Keratinocyte (primary cell): ENCODE data around the gene SH3PXD2A. TPM values are rescaled to one million over a fixed set of nuclear protein-coding genes. Genes with fewer than 3 reads are reported as not detected.

Experiments used
- DNase-seq: peaks from one replicate; pipeline ENCODE4 v3.0.0-alpha.2; 2011; ENCODE audit warnings: low read depth, missing footprints, low spot score
- FAIRE-seq: peaks from 2 replicates; lab custom pipeline; 2011; peaks lifted over from hg19 to GRCh38; lab: Jason Lieb, UNC
- H2AFZ ChIP-seq: 2 replicates; pipeline ENCODE4 v1.6.0; 2012; ENCODE audit warnings: low read length, control low read depth, inconsistent platforms; ENCODE audit not compliant: control insufficient read depth
- H3K27ac ChIP-seq: 2 replicates; pipeline ENCODE4 v1.5.1; 2011; ENCODE audit warnings: low read length; ENCODE audit not compliant: control insufficient read depth, insufficient read depth
- H3K27me3 ChIP-seq: 3 replicates; pipeline ENCODE4 v1.6.0; 2011; ENCODE audit warnings: low read length; ENCODE audit not compliant: control insufficient read depth, insufficient read depth; ENCODE audit errors: extremely low read depth
- H3K36me3 ChIP-seq, 2 experiments: 2 replicates in 1 of 2; 3 replicates in 1 of 2; pipeline ENCODE4 v1.5.1; 2011; ENCODE audit warnings: low read length in 2 of 2, mild to moderate bottlenecking in 1 of 2; ENCODE audit not compliant: control insufficient read depth in 2 of 2, insufficient read depth in 2 of 2; ENCODE audit errors: extremely low read depth in 1 of 2
- H3K4me1 ChIP-seq: 3 replicates; pipeline ENCODE4 v1.5.1; 2011; ENCODE audit warnings: low read length; ENCODE audit not compliant: control insufficient read depth, insufficient read depth; ENCODE audit errors: extremely low read depth
- H3K4me2 ChIP-seq: 3 replicates; pipeline ENCODE4 v1.6.0; 2011; ENCODE audit warnings: low read depth, low read length; ENCODE audit not compliant: control insufficient read depth, insufficient read depth; ENCODE audit errors: extremely low read depth
- H3K4me3 ChIP-seq, 3 experiments: fragments of 200-600 bp in 1 of 3; sonication (generic) in 1 of 3; 2 replicates in 2 of 3; 3 replicates in 1 of 3; pipeline ENCODE4 v1.5.1; 2011 to 2016; ENCODE audit warnings: low read length in 3 of 3, mild to moderate bottlenecking in 3 of 3, control low read depth in 2 of 3, inconsistent platforms in 1 of 3, low read depth in 1 of 3, mixed read lengths in 1 of 3, mixed run types in 1 of 3, moderate library complexity in 1 of 3; ENCODE audit not compliant: control insufficient read depth in 2 of 3, insufficient read depth in 2 of 3; ENCODE audit errors: extremely low read depth in 1 of 3
- H3K79me2 ChIP-seq: 2 replicates; pipeline ENCODE4 v1.6.0; 2012; ENCODE audit warnings: low read length; ENCODE audit not compliant: control insufficient read depth, insufficient read depth
- H3K9ac ChIP-seq: 3 replicates; pipeline ENCODE4 v1.6.0; 2011; ENCODE audit warnings: low read length; ENCODE audit not compliant: control insufficient read depth, insufficient read depth; ENCODE audit errors: extremely low read depth
- H3K9me1 ChIP-seq: 3 replicates; pipeline ENCODE4 v1.6.0; 2011; ENCODE audit warnings: low read length; ENCODE audit not compliant: control insufficient read depth, insufficient read depth; ENCODE audit errors: extremely low read depth
- H3K9me3 ChIP-seq: 2 replicates; pipeline ENCODE4 v1.5.1; 2012; ENCODE audit warnings: low read depth, low read length; ENCODE audit not compliant: control insufficient read depth
- H4K20me1 ChIP-seq: 3 replicates; pipeline ENCODE4 v1.6.0; 2011; ENCODE audit warnings: low read length; ENCODE audit not compliant: control insufficient read depth, insufficient read depth; ENCODE audit errors: extremely low read depth
- CTCF ChIP-seq, 3 experiments: IDR thresholded peaks in 1 of 3; conservative IDR thresholded peaks in 1 of 3; optimal IDR thresholded peaks in 1 of 3; 2 replicates in 2 of 3; 3 replicates in 1 of 3; pipeline versions ENCODE3 to v1.5.1; 2011; ENCODE audit warnings: low read length in 3 of 3, mild to moderate bottlenecking in 3 of 3, moderate library complexity in 2 of 3, control low read depth in 1 of 3, inconsistent platforms in 1 of 3; ENCODE audit not compliant: insufficient read depth in 2 of 3; ENCODE audit errors: extremely low read depth in 1 of 3
- EZH2 ChIP-seq: IDR thresholded peaks from one replicate; pipeline ENCODE4 v1.6.1; 2012; ENCODE audit warnings: inconsistent platforms, mild to moderate bottlenecking, low read length, moderate library complexity
- dilution Hi-C: fragments of 300-500 bp; cut with MboI; formaldehyde crosslinking; loops from one replicate; pipeline ENCODE4 v1.7.0; 2020; ENCODE audit warnings: low sequenced_read_pairs; ENCODE audit not compliant: extremely low pct_ligation_motif_present
- polyA plus RNA-seq, 5 experiments: library from polyadenylated mRNA; depleted of rRNA in 3 of 5; stranded (reverse) in 3 of 5; stranded (forward) in 1 of 5; unstranded in 1 of 5; fragments of >200 nt; gene quantifications; 1 replicate in 1 of 5; 2 replicates in 3 of 5; 3 replicates in 1 of 5; pipeline versions ENCODE4 v1.2.1 to v1.2.3, GENCODE V29; 2011 to 2012; ENCODE audit warnings: missing spikeins in 2 of 5, low read depth in 1 of 5, low replicate concordance in 1 of 5

The SH3PXD2A gene
- polyA plus RNA-seq, 1 donor (not counting 4 experiments of a cell fraction or from before 2014, with no cell fraction given), result 33.9 TPM

- peak overlapping the region; percentile 63 for H3K4me2 ChIP-seq
- H3K9me3 ChIP-seq, result no peaks in the 10 kb centered on the region
- H3K9me1 ChIP-seq, result peaks cover 12% of the 10 kb centered on the region
- H3K27me3 ChIP-seq, result no peaks in the 10 kb centered on the region
- peaks cover 53% of the 10 kb centered on the region for H3K79me2 ChIP-seq
- peaks cover 31 to 46% of the 10 kb centered on the region in 2 experiments for H3K36me3 ChIP-seq
- dilution Hi-C loops, result no loop called here
- peak overlapping the region; percentile 75 for H3K27ac ChIP-seq
- FAIRE-seq (peak; percentile 29), DNase-seq (peak; percentile 64)
- peaks cover 6% of the 10 kb centered on the region for H4K20me1 ChIP-seq
- H2AFZ ChIP-seq, result no peak overlapping the region
- H3K4me1 ChIP-seq, result peaks cover 36% of the 10 kb centered on the region
- TF ChIP-seq CTCF (optimal IDR thresholded peaks at IDR 0.05 in 1 of 3, IDR thresholded peaks at IDR 0.05 in 1 of 3, conservative IDR thresholded peaks at IDR 0.05 in 1 of 3; ENCODE audit: extremely low read depth in 1 of 3, insufficient read depth in 2 of 3, low read length in 3 of 3) (no peak), EZH2 (no peak)
- peak overlapping the region; percentile 61 for H3K9ac ChIP-seq
- H3K4me3 ChIP-seq, result peak overlapping the region in 1 of 3 experiments; percentile 39
These were observed 179.2 kb downstream of the SH3PXD2A start for GRCh38 chr10:103676058-103676785.

- no peaks in the 10 kb centered on the region for H3K9me3 ChIP-seq
- H3K4me2 ChIP-seq, result no peak overlapping the region
- H3K36me3 ChIP-seq, result peaks cover 41 to 61% of the 10 kb centered on the region in 2 experiments
- no peak overlapping the region for H2AFZ ChIP-seq
- no peak overlapping the region for H3K27ac ChIP-seq
- no peak for DNase-seq
- H3K79me2 ChIP-seq, result peaks cover 52% of the 10 kb centered on the region
- no peak overlapping the region for H3K9ac ChIP-seq
- no peak for FAIRE-seq
- peaks cover 14% of the 10 kb centered on the region for H4K20me1 ChIP-seq
- peaks cover 12% of the 10 kb centered on the region for H3K9me1 ChIP-seq
- H3K4me1 ChIP-seq, result peaks cover 37% of the 10 kb centered on the region
- no peaks in the 10 kb centered on the region for H3K27me3 ChIP-seq
- H3K4me3 ChIP-seq, result no peak overlapping the region
- dilution Hi-C loops, result no loop called here
- TF ChIP-seq CTCF (optimal IDR thresholded peaks at IDR 0.05 in 1 of 3, IDR thresholded peaks at IDR 0.05 in 1 of 3, conservative IDR thresholded peaks at IDR 0.05 in 1 of 3; ENCODE audit: extremely low read depth in 1 of 3, insufficient read depth in 2 of 3, low read length in 3 of 3) (no peak), EZH2 (no peak)
These were observed 181.8 kb downstream of the SH3PXD2A start for GRCh38 chr10:103673606-103674005.
